Karpas-422 (cell line): Measurements from ENCODE around the gene DNASE2B. TPM values are rescaled to one million over a fixed set of nuclear protein-coding genes. Genes with fewer than 3 reads are reported as not detected.

Source experiments
- DNase-seq: peaks from one replicate; pipeline ENCODE4 v3.0.0-alpha.2; 2015
- H2AFZ ChIP-seq: fragments of 200-600 bp; sonication (generic); 2 replicates; pipeline ENCODE4 v1.6.1; 2014; ENCODE audit warnings: antibody characterized with exemption, low read length, mixed read lengths
- H3K27ac ChIP-seq: fragments of 200-600 bp; sonication (generic); 2 replicates; pipeline ENCODE4 v1.5.1; 2014; ENCODE audit warnings: mild to moderate bottlenecking, low read length, moderate library complexity
- H3K27me3 ChIP-seq: fragments of 200-600 bp; sonication (generic); 2 replicates; pipeline ENCODE4 v1.6.1; 2014; ENCODE audit warnings: low read length, mixed read lengths
- H3K36me3 ChIP-seq: fragments of 200-600 bp; sonication (generic); 2 replicates; pipeline ENCODE4 v1.6.1; 2014; ENCODE audit warnings: low read length, mixed read lengths; ENCODE audit not compliant: insufficient read depth
- H3K4me1 ChIP-seq: fragments of 200-600 bp; sonication (generic); 2 replicates; pipeline ENCODE4 v1.6.1; 2014; ENCODE audit warnings: mild to moderate bottlenecking, low read length, mixed read lengths
- H3K4me2 ChIP-seq: fragments of 200-600 bp; sonication (generic); 2 replicates; pipeline ENCODE4 v1.6.1; 2014; ENCODE audit warnings: low read length, low read depth, mild to moderate bottlenecking; ENCODE audit not compliant: poor library complexity, severe bottlenecking
- H3K4me3 ChIP-seq: fragments of 200-600 bp; sonication (generic); 2 replicates; pipeline ENCODE4 v1.5.1; 2014; ENCODE audit warnings: mild to moderate bottlenecking, antibody characterized with exemption, low read length, mixed read lengths
- H3K79me2 ChIP-seq: fragments of 200-600 bp; sonication (generic); 2 replicates; pipeline ENCODE4 v1.6.1; 2014; ENCODE audit warnings: mild to moderate bottlenecking, low read length, mixed read lengths
- H3K9ac ChIP-seq: fragments of 200-600 bp; sonication (generic); 2 replicates; pipeline ENCODE4 v1.6.0; 2014; ENCODE audit warnings: low read length
- H3K9me2 ChIP-seq: fragments of 200-600 bp; sonication (generic), shearing (Covaris generic); replicated peaks from 2 replicates; pipeline ENCODE4 v1.6.0; 2014; ENCODE audit warnings: mild to moderate bottlenecking, low read length, moderate library complexity; ENCODE audit not compliant: insufficient read depth
- H3K9me3 ChIP-seq: fragments of 300-700, 200-600 bp; sonication (generic); 2 replicates; pipeline ENCODE4 v1.6.1; 2014; ENCODE audit warnings: low read length, mixed read lengths
- H4K20me1 ChIP-seq: fragments of 200-600 bp; sonication (generic); 2 replicates; pipeline ENCODE4 v1.6.1; 2014; ENCODE audit warnings: mild to moderate bottlenecking, antibody characterized with exemption, low read length, low read depth; ENCODE audit not compliant: insufficient read depth
- total RNA-seq: library from RNA; depleted of rRNA; stranded (reverse); fragments of >200 nt; shearing (Covaris generic); gene quantifications from 2 replicates; pipeline ENCODE4 v1.2.3, GENCODE V29; 2014; ENCODE audit warnings: low replicate concordance

The DNASE2B gene
- total RNA-seq, 1 experiment from 2014 or later = not detected

- H3K27me3 ChIP-seq = no peaks in the 10 kb centered on the region
- no peak for DNase-seq
- no peak overlapping the region for H3K4me3 ChIP-seq
- H3K27ac ChIP-seq = no peak overlapping the region
- no peak overlapping the region for H3K4me2 ChIP-seq
- H3K79me2 ChIP-seq = no peaks in the 10 kb centered on the region
- no peaks in the 10 kb centered on the region for H3K4me1 ChIP-seq
- no peaks in the 10 kb centered on the region for H3K9me2 ChIP-seq
- H4K20me1 ChIP-seq = no peaks in the 10 kb centered on the region
- H3K36me3 ChIP-seq = no peaks in the 10 kb centered on the region
- no peak overlapping the region for H3K9ac ChIP-seq
- no peaks in the 10 kb centered on the region for H3K9me3 ChIP-seq
- H2AFZ ChIP-seq = no peak overlapping the region
Measured at GRCh38 chr1:84412316-84412942, 14.1 kb downstream of the DNASE2B start.

- DNase-seq = no peak
- no peaks in the 10 kb centered on the region for H3K27me3 ChIP-seq
- H3K9me2 ChIP-seq = no peaks in the 10 kb centered on the region
- no peaks in the 10 kb centered on the region for H4K20me1 ChIP-seq
- no peaks in the 10 kb centered on the region for H3K9me3 ChIP-seq
- H3K9ac ChIP-seq = no peak overlapping the region
- H3K79me2 ChIP-seq = no peaks in the 10 kb centered on the region
- no peaks in the 10 kb centered on the region for H3K36me3 ChIP-seq
- H2AFZ ChIP-seq = no peak overlapping the region
- H3K4me1 ChIP-seq = no peaks in the 10 kb centered on the region
- H3K4me3 ChIP-seq = no peak overlapping the region
- no peak overlapping the region for H3K4me2 ChIP-seq
- H3K27ac ChIP-seq = no peak overlapping the region
Measured at GRCh38 chr1:84415396-84415795, 17.1 kb downstream of the DNASE2B start.

GRCh38 chr1:84422909-84423308 lies 24.6 kb downstream of the DNASE2B start:
- H3K4me2 ChIP-seq = no peak overlapping the region
- no peak for DNase-seq
- no peak overlapping the region for H2AFZ ChIP-seq

GRCh38 chr1:84424513-84425149 lies 26.3 kb downstream of the DNASE2B start:
- Histone ChIP-seq H3K4me3 (no peak overlapping the region), H2AFZ (no peak overlapping the region), H3K9me3 (no peaks in the 10 kb centered on the region), H3K79me2 (no peaks in the 10 kb centered on the region), H3K27ac (no peak overlapping the region), H3K4me1 (no peaks in the 10 kb centered on the region), H3K36me3 (no peaks in the 10 kb centered on the region), H3K9me2 (no peaks in the 10 kb centered on the region), H3K4me2 (no peak overlapping the region), H3K27me3 (no peaks in the 10 kb centered on the region), H4K20me1 (no peaks in the 10 kb centered on the region), H3K9ac (no peak overlapping the region)
- DNase-seq = no peak

More at GRCh38 chr1:84422909-84423308, 24.6 kb downstream of the DNASE2B start:
- no peaks in the 10 kb centered on the region for H3K36me3 ChIP-seq
- H3K9me2 ChIP-seq = no peaks in the 10 kb centered on the region
- H4K20me1 ChIP-seq = no peaks in the 10 kb centered on the region
- no peaks in the 10 kb centered on the region for H3K79me2 ChIP-seq
- H3K9me3 ChIP-seq = no peaks in the 10 kb centered on the region
- no peaks in the 10 kb centered on the region for H3K4me1 ChIP-seq
- no peak overlapping the region for H3K4me3 ChIP-seq
- no peaks in the 10 kb centered on the region for H3K27me3 ChIP-seq
- no peak overlapping the region for H3K9ac ChIP-seq
- H3K27ac ChIP-seq = no peak overlapping the region

GRCh38 chr1:84425150-84425896 lies 27.0 kb downstream of the DNASE2B start:
- Histone ChIP-seq H3K27ac (no peak overlapping the region), H3K4me3 (no peak overlapping the region), H3K79me2 (no peaks in the 10 kb centered on the region), H3K4me2 (no peak overlapping the region), H3K9me3 (no peaks in the 10 kb centered on the region), H3K9ac (no peak overlapping the region), H3K27me3 (no peaks in the 10 kb centered on the region), H4K20me1 (no peaks in the 10 kb centered on the region), H3K36me3 (no peaks in the 10 kb centered on the region), H2AFZ (no peak overlapping the region), H3K9me2 (no peaks in the 10 kb centered on the region), H3K4me1 (no peaks in the 10 kb centered on the region)
- DNase-seq = no peak

- Histone ChIP-seq H3K27ac (no peak overlapping the region), H4K20me1 (no peaks in the 10 kb centered on the region), H3K9ac (no peak overlapping the region), H3K4me1 (no peaks in the 10 kb centered on the region), H3K4me3 (no peak overlapping the region), H3K36me3 (no peaks in the 10 kb centered on the region), H3K9me2 (no peaks in the 10 kb centered on the region), H2AFZ (no peak overlapping the region), H3K4me2 (no peak overlapping the region), H3K9me3 (no peaks in the 10 kb centered on the region), H3K27me3 (no peaks in the 10 kb centered on the region), H3K79me2 (no peaks in the 10 kb centered on the region)
- no peak for DNase-seq
Measured at GRCh38 chr1:84426376-84426775, 28.1 kb downstream of the DNASE2B start.

GRCh38 chr1:84427250-84428188 lies 29.2 kb downstream of the DNASE2B start:
- Histone ChIP-seq H3K4me1 (no peaks in the 10 kb centered on the region), H2AFZ (no peak overlapping the region), H3K9me3 (no peaks in the 10 kb centered on the region), H3K27me3 (no peaks in the 10 kb centered on the region), H3K27ac (no peak overlapping the region), H3K79me2 (no peaks in the 10 kb centered on the region), H3K4me2 (no peak overlapping the region), H4K20me1 (no peaks in the 10 kb centered on the region), H3K4me3 (no peak overlapping the region), H3K36me3 (no peaks in the 10 kb centered on the region), H3K9me2 (no peaks in the 10 kb centered on the region), H3K9ac (no peak overlapping the region)
- DNase-seq = no peak
